Measurements from ENCODE around the gene OR1G1. TPM values are rescaled to one million over a fixed set of nuclear protein-coding genes. Genes with fewer than 3 reads are reported as not detected.
"Not testable (repeated sequence)": the region's sequence is repeated elsewhere in the genome, so short reads cannot be mapped to it uniquely, and the experiment has no call there.

Gene OR1G1
- total RNA-seq, result not detected

- H3K27ac ChIP-seq, result no peak within 1 kb of the TSS
- H3K4me1 ChIP-seq (ENCODE audit: control insufficient read depth in 1 of 2, low read depth in 2 of 2), result no peaks in the 10 kb centered on the region
- no peaks in the 10 kb centered on the region for H3K27me3 ChIP-seq (replicated peaks; ENCODE audit: insufficient read depth)
- no peak for ATAC-seq (ENCODE audit: insufficient number of reproducible peaks, low FRiP score, low read depth)
- no peaks in the 10 kb centered on the region for H3K36me3 ChIP-seq
- no peaks in the 10 kb centered on the region for H3K9me3 ChIP-seq
- H3K4me3 ChIP-seq, result no peak within 1 kb of the TSS
- TF ChIP-seq CTCF (IDR thresholded peaks at IDR 0.05), result no peak
- DNase-seq (ENCODE audit: low spot score), result no peak
Observed at GRCh38 chr17:3127451-3127850, at the start of gene OR1G1. Gene OR1G1, minus strand, starts transcription at chr17:3127551. Its CDS starts 0 bp downstream, at chr17:3127551.

- DNase-seq (ENCODE audit: low spot score) (no peak), ATAC-seq (ENCODE audit: insufficient number of reproducible peaks, low FRiP score, low read depth) (no peak)
- no peaks in the 10 kb centered on the region for H3K36me3 ChIP-seq
- H3K27ac ChIP-seq, result no peak overlapping the region
- peaks cover 6% of the 10 kb centered on the region for H3K9me3 ChIP-seq
- H3K27me3 ChIP-seq (replicated peaks; ENCODE audit: insufficient read depth), result no peaks in the 10 kb centered on the region
- no peaks in the 10 kb centered on the region for H3K4me1 ChIP-seq (ENCODE audit: control insufficient read depth in 1 of 2, low read depth in 2 of 2)
- no peak for TF ChIP-seq CTCF (IDR thresholded peaks at IDR 0.05)
- no peak overlapping the region for H3K4me3 ChIP-seq
Observed at GRCh38 chr17:3167574-3167973, 40.2 kb upstream of the OR1G1 start.

- H3K27me3 ChIP-seq (replicated peaks; ENCODE audit: insufficient read depth), result no peaks in the 10 kb centered on the region
- no peak overlapping the region for H3K4me3 ChIP-seq
- H3K4me1 ChIP-seq (ENCODE audit: control insufficient read depth in 1 of 2, low read depth in 2 of 2), result no peaks in the 10 kb centered on the region
- ATAC-seq (ENCODE audit: insufficient number of reproducible peaks, low FRiP score, low read depth) (no peak), DNase-seq (ENCODE audit: low spot score) (no peak)
- H3K36me3 ChIP-seq, result no peaks in the 10 kb centered on the region
- TF ChIP-seq CTCF (IDR thresholded peaks at IDR 0.05), result no peak
- H3K9me3 ChIP-seq, result no peaks in the 10 kb centered on the region
- H3K27ac ChIP-seq, result no peak overlapping the region
Observed at GRCh38 chr17:3157218-3157617, 29.9 kb upstream of the OR1G1 start.

GRCh38 chr17:3137494-3137893 is 10.1 kb upstream of the OR1G1 start:
- H3K27ac ChIP-seq; H3K4me1 ChIP-seq (ENCODE audit: control insufficient read depth in 1 of 2, low read depth in 2 of 2); H3K36me3 ChIP-seq; H3K4me3 ChIP-seq; DNase-seq (ENCODE audit: low spot score); H3K9me3 ChIP-seq; ATAC-seq (ENCODE audit: insufficient number of reproducible peaks, low FRiP score, low read depth); H3K27me3 ChIP-seq (replicated peaks; ENCODE audit: insufficient read depth): not testable (repeated sequence)

- no peak within 1 kb of the TSS for H3K4me3 ChIP-seq
- ATAC-seq (ENCODE audit: insufficient number of reproducible peaks, low FRiP score, low read depth), result no peak
- no peak for DNase-seq (ENCODE audit: low spot score)
- no peak for TF ChIP-seq CTCF (IDR thresholded peaks at IDR 0.05)
- H3K9me3 ChIP-seq, result peaks cover 3% of the 10 kb centered on the region
- H3K4me1 ChIP-seq (ENCODE audit: control insufficient read depth in 1 of 2, low read depth in 2 of 2), result no peaks in the 10 kb centered on the region
- no peaks in the 10 kb centered on the region for H3K36me3 ChIP-seq
- H3K27me3 ChIP-seq (replicated peaks; ENCODE audit: insufficient read depth), result no peaks in the 10 kb centered on the region
- H3K27ac ChIP-seq, result no peak within 1 kb of the TSS
Observed at GRCh38 chr17:3104322-3104721, 23.0 kb downstream of the OR1G1 start, which contains the start of gene OR1D2. Gene OR1D2, minus strand, starts transcription at chr17:3104422. Its CDS starts 11,426 bp downstream, at chr17:3092996.

Other genes with a start within 250 kb of the OR1G1 start
- not detected for gene OR1D5, start 63.9 kb downstream of the OR1G1 start, total RNA-seq
- gene OR1D2, start 23.1 kb downstream of the OR1G1 start, total RNA-seq, result not detected
- not detected for gene OR1A2, start 70.0 kb upstream of the OR1G1 start, total RNA-seq
- gene OR1A1, start 80.1 kb upstream of the OR1G1 start, total RNA-seq, result not detected
- gene OR3A1, start 170.8 kb upstream of the OR1G1 start, total RNA-seq, result 1 to 10 TPM in 1 of 2 donors, not detected in 1; 1.4 TPM